NCI-H446 (cell line): ENCODE results near the gene KRT82.
"Not testable (repeated sequence)": the region's sequence is repeated elsewhere in the genome, so short reads cannot be mapped to it uniquely, and the experiment has no call there.

Experiments used
- DNase-seq, 2 experiments: peaks; one replicate each; lab custom pipeline; 2025; lab: John Stamatoyannopoulos, UW

Gene KRT82

DNA sequence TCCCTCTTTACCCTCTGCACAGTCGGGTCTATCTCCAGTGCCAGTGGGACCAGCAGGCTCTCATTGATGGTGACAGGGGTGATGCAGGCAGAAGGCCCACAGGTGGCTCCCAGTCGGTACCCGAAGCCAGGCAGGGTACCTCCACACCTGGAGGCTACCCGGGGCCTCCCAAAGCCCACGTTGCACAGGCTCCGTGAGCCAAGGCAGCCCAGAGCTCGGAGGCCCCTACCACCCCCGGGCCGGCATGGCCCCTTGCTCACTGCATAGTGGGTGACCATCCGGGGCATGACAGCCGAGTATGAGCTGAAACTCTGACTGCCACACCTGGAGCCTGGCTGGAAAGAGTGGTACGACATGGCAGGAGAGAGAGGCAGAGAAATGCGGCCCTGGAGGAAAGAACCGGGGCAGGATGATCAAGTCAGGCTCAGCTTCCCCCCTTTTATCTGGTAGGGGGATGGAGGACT, at the start of gene KRT82:
TSS of gene KRT82 (minus strand) at position 414 of the 464 bp plus-strand sequence. CDS start at position 356, 58 bp downstream.
- no peak for DNase-seq

DNA sequence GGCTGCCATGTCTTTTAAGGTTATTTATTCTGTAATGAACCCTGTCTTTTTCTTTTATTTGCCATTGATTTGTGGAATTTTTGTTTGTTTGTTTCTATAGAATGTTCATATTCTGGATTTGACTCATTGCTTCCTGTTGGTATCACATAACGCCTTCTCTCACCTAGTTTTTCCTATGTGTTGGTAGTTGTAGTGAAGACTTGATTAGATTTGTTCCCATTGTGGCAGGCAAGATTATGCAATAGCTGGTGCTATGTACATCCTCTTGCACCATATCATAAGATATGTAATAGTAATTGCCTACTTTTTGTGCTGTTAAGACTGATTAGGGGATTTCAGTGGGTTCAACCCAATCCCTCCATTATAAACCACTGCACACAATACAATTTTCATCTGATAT, 49.7 kb upstream of the KRT82 start:
- no peak for DNase-seq

DNA sequence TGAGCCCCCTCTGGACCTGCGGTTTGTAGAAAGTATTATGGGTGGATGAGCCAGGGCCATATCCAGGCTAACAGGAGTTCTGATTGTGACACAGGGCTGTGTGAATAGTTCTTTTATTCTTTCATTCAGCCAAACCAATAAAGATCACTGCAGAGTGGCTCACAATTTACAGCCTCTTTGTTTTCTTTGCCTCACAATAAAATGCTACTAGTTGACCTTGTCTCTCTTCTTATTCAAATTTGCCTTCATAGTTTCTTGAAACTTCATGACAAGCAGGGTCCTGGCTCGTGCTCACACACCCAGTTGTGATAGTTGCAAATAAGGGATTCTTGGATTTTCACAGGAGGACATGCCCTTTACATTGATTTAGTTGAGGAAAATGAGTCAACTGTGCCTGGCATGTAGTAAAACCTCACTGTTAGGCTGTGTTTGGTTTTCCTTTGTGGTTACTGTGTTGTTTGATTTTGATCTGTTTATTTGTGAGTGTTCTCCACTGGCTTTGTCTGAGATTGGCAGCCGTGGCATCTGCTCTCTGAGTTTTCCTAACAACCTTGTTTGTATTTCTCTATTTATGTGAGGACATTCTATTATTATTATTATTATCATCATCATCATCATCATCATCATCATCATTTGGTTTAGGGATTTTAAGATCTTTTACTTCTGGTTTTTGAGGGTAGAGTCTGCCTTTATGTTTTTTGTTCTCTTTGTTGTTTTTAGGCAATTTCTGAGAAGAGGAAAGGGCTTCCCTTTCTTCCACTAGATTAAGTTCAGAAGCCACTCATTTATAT, 48.5 kb upstream of the KRT82 start:
- no peak for DNase-seq

- DNase-seq = no peak
These were observed 46.0 kb upstream of the KRT82 start, which contains the start of gene KRT6B for GRCh38 chr12:52452101-52452500. KRT6B (minus strand) TSS chr12:52452146; CDS start chr12:52452078, 68 bp downstream.

DNA sequence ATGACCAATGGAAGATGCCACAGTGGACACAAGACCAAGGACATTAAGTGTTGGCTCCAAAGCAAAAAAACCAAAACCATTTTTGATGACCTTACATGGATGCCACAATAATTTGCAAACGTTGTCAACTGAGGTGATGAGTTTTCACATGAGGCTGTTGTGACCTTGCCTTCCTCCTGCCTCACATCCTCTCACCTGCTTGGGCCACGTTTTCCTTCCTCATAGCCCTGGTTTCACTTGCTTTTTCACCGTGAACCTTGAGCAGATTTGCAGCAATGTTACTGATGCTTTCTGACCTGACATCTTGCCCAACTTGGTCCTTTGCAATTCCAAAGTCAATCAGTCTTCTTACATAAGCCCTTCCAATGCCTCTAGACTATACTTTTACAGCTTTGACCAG, 42.1 kb upstream of the KRT82 start:
- DNase-seq = no peak

- not testable (repeated sequence) for DNase-seq
These were observed 41.1 kb upstream of the KRT82 start for GRCh38 chr12:52447196-52447595.

DNA sequence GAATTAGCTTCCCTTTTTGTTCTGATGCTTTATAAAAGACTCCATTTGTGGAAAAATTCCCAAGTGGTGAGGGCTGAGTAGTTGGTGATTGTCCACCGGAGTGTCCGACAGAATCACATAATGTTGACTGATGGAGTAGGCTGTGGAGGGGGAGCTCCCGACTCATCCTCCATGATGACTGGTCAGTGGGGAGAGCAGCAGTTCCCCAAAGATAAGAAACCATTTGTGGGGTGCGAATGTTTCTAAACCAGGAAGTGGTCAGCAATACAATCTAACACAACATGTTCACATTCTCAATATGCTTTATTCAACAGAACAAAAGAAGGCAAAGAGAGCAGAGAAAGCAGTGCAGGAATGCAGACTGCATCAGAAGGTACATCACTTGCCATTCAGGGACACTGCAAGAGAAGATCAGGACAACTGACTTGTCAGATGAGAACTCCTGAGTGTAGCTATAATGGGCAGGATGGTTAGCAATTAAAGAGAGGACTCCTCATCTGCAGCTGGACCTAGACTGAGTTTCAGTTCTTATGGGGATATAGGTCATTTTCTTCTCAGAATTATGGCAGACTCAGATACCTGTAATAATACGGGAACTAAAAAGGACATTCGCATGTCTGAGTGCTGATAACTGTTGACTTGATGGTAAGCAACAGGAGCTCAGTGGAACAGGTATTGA, 40.4 kb upstream of the KRT82 start:
- DNase-seq = no peak

- DNase-seq = no peak
These were observed 39.7 kb upstream of the KRT82 start for GRCh38 chr12:52445876-52446275.

GRCh38 chr12:52444647-52445595, 38.8 kb upstream of the KRT82 start:
- DNase-seq = no peak

DNA sequence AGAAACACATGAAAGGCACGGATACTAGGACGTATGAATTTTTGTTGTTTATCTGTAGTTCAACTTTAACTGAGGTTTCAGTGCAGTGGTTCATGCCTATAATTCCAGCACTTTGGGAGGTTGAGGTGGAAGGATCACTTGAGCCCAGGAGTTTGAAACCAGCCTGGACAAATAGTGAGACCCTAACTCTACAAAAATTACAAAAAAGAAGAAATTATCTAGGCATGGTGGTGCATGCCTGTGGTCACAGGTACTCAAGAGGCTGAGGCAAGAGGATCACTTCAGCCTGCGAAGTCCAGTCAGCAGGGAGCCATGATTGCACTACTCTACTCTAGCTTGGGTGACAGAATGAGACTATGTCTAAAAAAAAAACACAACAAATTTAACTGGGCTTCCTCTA, 37.8 kb upstream of the KRT82 start:
- DNase-seq = no peak

- peak in 1 of 2 experiments; percentile 2 for DNase-seq
These were observed 36.5 kb upstream of the KRT82 start for GRCh38 chr12:52442600-52443061.

DNA sequence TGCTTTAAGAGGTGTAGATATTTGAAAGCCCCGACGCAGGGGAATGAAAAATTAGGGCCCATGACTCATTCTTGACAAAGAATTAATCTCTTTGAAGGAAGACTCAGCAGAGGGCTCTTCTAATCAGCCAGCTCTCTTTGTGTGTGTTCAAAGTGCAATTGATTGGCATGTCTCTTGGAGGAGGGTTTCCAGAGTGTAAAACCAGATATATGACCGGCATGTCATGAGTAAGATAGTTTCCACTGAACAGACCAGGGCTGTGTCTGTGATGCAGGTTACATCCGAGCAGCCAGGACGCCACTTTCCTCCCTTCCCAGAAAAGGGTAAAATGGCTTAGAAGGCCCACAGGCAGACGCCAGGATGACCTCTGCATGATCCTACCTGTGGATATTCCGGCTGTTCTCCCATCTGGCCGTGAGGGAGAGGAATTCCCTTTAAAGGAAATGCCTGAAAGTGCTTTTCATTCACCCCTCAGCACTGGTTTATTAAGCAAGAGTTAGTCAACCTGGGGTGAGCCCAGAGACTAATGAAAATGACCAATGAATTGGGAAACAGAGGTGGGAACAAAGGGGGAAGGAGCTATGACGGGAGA, 35.3 kb upstream of the KRT82 start:
- DNase-seq = no peak

- DNase-seq = no peak
These were observed 34.7 kb upstream of the KRT82 start for GRCh38 chr12:52440821-52441319.

DNA sequence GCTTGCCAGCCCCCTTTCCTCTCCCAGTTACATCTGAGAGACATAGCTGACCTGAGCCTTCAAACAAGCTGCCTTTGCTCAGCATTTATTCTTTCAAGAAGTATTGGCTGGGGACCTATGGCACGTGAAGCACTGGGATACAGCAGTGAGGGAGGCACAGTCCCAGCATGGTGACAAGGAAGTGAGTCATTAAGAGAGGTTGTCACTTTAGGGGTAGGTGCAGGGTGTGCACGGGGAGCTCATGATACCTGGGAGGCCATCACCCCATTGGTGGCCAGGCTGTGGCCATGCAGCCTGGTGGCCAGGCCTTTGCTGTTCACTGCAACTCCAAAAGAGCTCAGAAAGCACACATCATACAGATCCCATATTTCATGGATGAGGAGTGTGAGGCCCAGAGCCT, 33.7 kb upstream of the KRT82 start:
- no peak for DNase-seq

DNA sequence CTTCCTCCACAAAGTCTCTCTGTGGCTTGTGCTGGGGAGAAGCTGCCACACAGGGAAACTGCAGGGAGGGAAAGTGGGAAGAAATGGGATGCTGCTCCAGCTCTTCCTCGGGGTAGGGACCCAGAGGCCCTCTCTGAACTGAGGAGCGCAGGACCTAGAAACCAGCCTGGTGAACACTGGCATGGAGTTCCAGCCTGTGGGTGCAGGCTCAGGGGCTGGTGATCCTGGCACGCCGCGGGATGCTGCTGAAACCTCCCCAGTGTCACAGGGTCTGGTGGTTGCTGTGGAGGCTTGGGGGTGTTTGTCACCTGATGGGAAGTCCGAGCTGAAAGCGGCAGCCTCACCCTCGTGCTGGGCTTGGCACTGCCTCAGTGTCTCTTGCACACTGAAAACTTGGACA, 33.3 kb upstream of the KRT82 start:
- DNase-seq = no peak

DNA sequence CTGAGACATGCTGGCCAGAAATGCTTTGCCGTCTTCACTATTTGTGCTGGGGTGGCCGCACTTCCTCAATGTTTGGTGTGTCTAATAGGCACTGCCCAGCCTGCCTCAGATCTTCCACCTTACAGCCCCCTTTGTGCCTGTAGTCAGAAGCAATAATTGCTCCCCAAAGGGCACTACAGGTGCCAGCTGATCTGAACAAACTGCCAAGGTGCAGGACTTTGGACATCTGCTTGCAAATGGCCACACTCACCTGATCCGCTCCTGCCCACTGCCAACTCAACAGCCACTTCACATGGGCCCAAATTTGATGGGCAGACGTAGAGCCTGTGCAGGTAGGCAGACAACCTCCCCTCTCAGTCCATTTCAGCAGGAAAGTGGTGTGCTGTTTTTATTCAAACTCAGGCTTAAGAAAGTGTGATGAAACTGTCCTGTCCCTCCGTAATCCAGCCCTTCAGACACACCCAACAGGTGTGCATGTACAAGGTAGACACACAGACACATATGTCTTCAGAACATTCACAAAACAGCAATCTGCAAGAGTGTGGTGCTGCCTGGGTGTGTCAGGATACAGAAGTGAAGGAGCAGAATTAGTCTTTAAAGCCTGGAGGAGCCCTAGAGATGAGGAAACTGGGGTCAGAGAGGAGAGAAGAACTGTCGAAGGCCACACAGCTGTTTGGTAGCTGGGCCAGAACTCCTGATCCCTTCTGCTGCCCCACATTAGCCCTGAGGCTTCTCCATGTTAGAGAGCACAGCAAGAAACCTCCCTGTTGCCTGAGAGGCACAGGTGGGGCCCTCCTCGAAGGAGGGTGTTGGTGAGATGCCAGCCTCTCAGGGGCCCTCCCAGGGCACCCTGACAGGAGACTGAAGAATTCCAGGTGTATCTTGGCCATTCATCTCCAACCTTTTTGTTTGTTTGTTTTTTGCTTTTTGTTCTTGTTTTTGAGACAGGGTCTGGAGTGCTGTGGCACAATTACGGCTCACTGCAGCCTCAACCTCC, 32.5 kb upstream of the KRT82 start:
- DNase-seq = no peak

GRCh38 chr12:52437508-52437907, 31.4 kb upstream of the KRT82 start:
- DNase-seq = no peak

GRCh38 chr12:52436828-52437474, 30.8 kb upstream of the KRT82 start:
- no peak for DNase-seq

DNA sequence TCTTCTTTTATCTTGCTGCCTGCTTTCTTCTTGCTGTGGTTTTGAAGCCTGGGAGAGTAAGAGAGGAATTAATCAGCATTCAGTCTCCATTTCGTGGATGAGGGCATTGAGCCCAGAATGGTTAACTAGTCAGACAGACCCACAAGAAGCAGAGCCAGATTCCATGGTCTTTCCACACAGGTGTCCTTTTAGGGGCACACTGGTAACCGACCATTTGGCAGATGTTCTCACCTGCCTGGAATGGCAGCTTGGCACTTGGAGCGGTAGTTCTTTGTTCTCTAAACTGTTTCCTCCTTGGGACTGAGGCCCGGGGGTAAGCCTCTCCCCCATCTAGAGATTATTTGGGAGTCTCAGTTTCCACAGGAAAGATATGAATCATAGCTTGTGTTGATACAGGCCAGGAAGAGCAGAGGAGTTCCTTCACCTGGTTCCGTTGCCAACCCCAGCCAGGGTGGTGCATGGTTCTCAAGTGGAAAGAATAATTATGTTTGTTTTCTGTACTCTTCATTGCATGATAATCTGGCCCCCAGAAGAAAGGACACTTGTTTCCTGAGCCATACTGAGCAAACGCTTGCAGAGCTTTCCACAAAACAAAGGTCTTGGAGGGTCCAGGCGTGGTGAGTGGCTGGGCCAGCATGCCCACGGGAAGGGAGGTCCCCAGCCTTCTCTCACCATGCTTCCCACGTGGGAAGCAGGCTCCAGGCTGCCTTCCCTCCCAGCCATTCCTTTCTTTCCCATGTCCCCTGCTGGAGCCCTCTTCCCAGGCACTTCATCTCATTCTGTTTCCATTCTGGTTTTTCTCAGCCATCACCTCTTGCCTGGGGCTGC, 30.1 kb upstream of the KRT82 start:
- no peak for DNase-seq
